Measurements from ENCODE around the gene SYMPK.

DNA sequence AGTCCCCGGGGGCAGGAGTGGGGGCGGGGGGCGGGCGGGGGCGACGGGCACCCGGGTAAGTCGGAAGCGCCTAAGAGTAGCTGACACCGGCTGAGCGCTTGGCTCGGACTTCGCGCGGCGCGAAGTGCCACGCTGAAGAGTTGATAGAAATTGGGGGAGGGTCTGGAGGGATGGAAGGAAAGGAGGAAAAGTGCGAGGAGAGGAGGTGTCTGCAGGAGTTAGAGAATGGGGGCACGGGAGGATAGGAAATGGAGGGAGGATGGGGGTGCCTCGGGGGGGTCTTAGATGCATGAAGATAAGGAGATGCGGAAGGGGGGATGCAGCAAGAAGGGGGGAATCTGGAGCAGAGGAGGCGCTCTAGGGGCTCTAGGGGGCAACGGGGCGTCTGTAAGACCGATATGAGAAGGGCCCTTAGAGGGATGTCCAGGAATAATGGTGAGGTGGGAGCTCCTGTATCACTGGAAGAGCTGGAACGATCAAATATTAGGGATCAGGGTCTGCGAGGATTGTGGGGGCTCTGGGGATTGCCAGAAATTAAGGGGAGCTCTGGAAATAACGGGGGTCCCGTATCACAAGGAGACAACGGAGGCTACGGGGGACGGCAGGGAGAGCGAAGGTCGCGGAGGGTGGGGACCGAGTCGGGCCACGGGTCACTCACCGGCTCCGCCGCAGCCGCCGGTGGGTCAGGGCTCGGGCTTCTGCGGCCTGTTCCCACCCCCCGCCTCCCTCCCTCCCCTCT is 39.1 kb upstream of the SYMPK start, which contains the start of gene MYPOP:
- TF ChIP-seq, protein P1, sequence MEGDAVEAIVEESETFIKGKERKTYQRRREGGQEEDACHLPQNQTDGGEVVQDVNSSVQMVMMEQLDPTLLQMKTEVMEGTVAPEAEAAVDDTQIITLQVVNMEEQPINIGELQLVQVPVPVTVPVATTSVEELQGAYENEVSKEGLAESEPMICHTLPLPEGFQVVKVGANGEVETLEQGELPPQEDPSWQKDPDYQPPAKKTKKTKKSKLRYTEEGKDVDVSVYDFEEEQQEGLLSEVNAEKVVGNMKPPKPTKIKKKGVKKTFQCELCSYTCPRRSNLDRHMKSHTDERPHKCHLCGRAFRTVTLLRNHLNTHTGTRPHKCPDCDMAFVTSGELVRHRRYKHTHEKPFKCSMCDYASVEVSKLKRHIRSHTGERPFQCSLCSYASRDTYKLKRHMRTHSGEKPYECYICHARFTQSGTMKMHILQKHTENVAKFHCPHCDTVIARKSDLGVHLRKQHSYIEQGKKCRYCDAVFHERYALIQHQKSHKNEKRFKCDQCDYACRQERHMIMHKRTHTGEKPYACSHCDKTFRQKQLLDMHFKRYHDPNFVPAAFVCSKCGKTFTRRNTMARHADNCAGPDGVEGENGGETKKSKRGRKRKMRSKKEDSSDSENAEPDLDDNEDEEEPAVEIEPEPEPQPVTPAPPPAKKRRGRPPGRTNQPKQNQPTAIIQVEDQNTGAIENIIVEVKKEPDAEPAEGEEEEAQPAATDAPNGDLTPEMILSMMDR (conservative IDR thresholded peaks at IDR 0.05; ENCODE audit: low read length): 0 out of 2 replicates have a peak, but pooled peaks have one; percentile 28
- no peak for TF ChIP-seq EZH2phosphoT487 (IDR thresholded peaks at IDR 0.05; ENCODE audit: borderline replicate concordance, low read depth, low read length)

Measured in OCI-LY7 (cell line).